B cell (primary cell): ENCODE data around the gene MAP2K3. TPM values are rescaled to one million over a fixed set of nuclear protein-coding genes. Genes with fewer than 3 reads are reported as not detected.

Source experiments
- ATAC-seq: fragments of 200-7000 bp; cut with Tn5 transposase; one replicate; pipeline ENCODE4 v1.10.0; 2021; ENCODE audit warnings: low read depth, mild to moderate bottlenecking, moderate number of reproducible peaks, moderate library complexity
- CTCF ChIA-PET: fragments of 350-600 bp; sonication (Branson Sonifier 250); formaldehyde crosslinking; loops from one replicate; lab custom pipeline; 2021; ENCODE audit warnings: antibody characterized with exemption, inconsistent platforms; lab: Charles Lee
- POLR2A ChIA-PET: fragments of 350-600 bp; sonication (Branson Sonifier 250); formaldehyde crosslinking; loops from one replicate; lab custom pipeline; 2021; ENCODE audit warnings: antibody characterized with exemption; lab: Charles Lee
- DNase-seq: peaks from one replicate; pipeline ENCODE4 v3.0.0; 2013
- H2AFZ ChIP-seq: 2 replicates; pipeline ENCODE4 v1.6.1; 2012; ENCODE audit warnings: mild to moderate bottlenecking, low read depth, low read length; ENCODE audit not compliant: insufficient read depth, poor library complexity, severe bottlenecking
- H3K27ac ChIP-seq, 2 donors: 1 replicate in 1 of 2; 2 replicates in 1 of 2; pipeline ENCODE4 v1.5.1; 2012 to 2013; ENCODE audit warnings: low read length in 2 of 2, mild to moderate bottlenecking in 2 of 2, moderate library complexity in 1 of 2
- H3K27me3 ChIP-seq, 4 experiments: fragments of 200-600 bp in 1 of 4; sonication (generic) in 1 of 4; replicated peaks in 1 of 4; 1 replicate in 2 of 4; 2 replicates in 2 of 4; pipeline versions ENCODE4 v1.6.1 to v1.7.0; 2013 to 2016; ENCODE audit warnings: low read length in 3 of 4, mild to moderate bottlenecking in 2 of 4, mixed read lengths in 1 of 4, moderate library complexity in 1 of 4; ENCODE audit not compliant: insufficient read depth in 4 of 4, control insufficient read depth in 3 of 4; ENCODE audit errors: control extremely low read depth in 1 of 4
- H3K36me3 ChIP-seq, 2 experiments: replicated peaks in 1 of 2; 1 replicate in 1 of 2; 2 replicates in 1 of 2; pipeline versions ENCODE4 v1.6.1 to v1.7.1; 2013; ENCODE audit warnings: low read length in 1 of 2; ENCODE audit not compliant: insufficient read depth in 2 of 2, control insufficient read depth in 1 of 2; ENCODE audit errors: control extremely low read depth in 1 of 2, extremely low read depth in 1 of 2
- H3K4me1 ChIP-seq, 2 donors: fragments of 200-600 bp in 1 of 2; sonication (generic) in 1 of 2; 1 replicate in 1 of 2; 2 replicates in 1 of 2; pipeline versions ENCODE4 v1.5.1 to v1.6.1; 2013 to 2017; ENCODE audit warnings: low read length in 2 of 2; ENCODE audit not compliant: control insufficient read depth in 2 of 2, insufficient read depth in 2 of 2
- H3K4me2 ChIP-seq: replicated peaks from 2 replicates; pipeline ENCODE3; 2012; ENCODE audit warnings: mild to moderate bottlenecking, low read depth, low read length; ENCODE audit not compliant: poor library complexity, severe bottlenecking
- H3K4me3 ChIP-seq, 5 experiments: fragments of 200-600 bp in 1 of 5; sonication (generic) in 1 of 5; 1 replicate in 3 of 5; 2 replicates in 2 of 5; pipeline versions ENCODE4 v1.5.1 to v1.7.0; 2011 to 2016; ENCODE audit warnings: low read length in 4 of 5, mild to moderate bottlenecking in 4 of 5, low read depth in 2 of 5, control low read depth in 1 of 5, moderate library complexity in 1 of 5; ENCODE audit not compliant: insufficient read depth in 1 of 5; ENCODE audit errors: control extremely low read depth in 1 of 5, extremely low read depth in 1 of 5
- H3K79me2 ChIP-seq: fragments of 200-600 bp; sonication (generic); one replicate; pipeline ENCODE4 v1.6.0; 2016; ENCODE audit warnings: low read length; ENCODE audit not compliant: control insufficient read depth, insufficient read depth
- H3K9ac ChIP-seq: fragments of 200-600 bp; sonication (generic); 2 replicates; pipeline ENCODE4 v1.6.1; 2017; ENCODE audit warnings: mild to moderate bottlenecking, low read length, moderate library complexity
- H3K9me3 ChIP-seq, 3 donors: one replicate each; pipeline versions ENCODE4 v1.6.1 to v1.7.1; 2013; ENCODE audit warnings: low read length in 2 of 3; ENCODE audit not compliant: control insufficient read depth in 2 of 3, insufficient read depth in 1 of 3; ENCODE audit errors: control extremely low read depth in 1 of 3
- H4K20me1 ChIP-seq: 2 replicates; pipeline ENCODE4 v1.6.0; 2012; ENCODE audit warnings: mild to moderate bottlenecking, low read length; ENCODE audit not compliant: insufficient read depth, control insufficient read depth, poor library complexity, severe bottlenecking
- H3K27ac Mint-ChIP-seq: one replicate; pipeline ENCODE4 v1.8.0; 2021; ENCODE audit warnings: mixed read lengths
- H3K27me3 Mint-ChIP-seq: one replicate; pipeline ENCODE4 v1.8.0; 2021; ENCODE audit warnings: mixed read lengths
- H3K4me1 Mint-ChIP-seq: one replicate; pipeline ENCODE4 v1.8.0; 2021; ENCODE audit warnings: mixed read lengths
- H3K4me3 Mint-ChIP-seq: one replicate; pipeline ENCODE4 v1.8.0; 2021; ENCODE audit warnings: mixed read lengths
- H3K9me3 Mint-ChIP-seq: one replicate; pipeline ENCODE4 v1.8.0; 2022; ENCODE audit warnings: mixed read lengths; ENCODE audit not compliant: insufficient read depth
- EZH2 ChIP-seq: IDR thresholded peaks from 2 replicates; pipeline ENCODE4 v1.6.1; 2012; ENCODE audit warnings: borderline replicate concordance, low read depth, mild to moderate bottlenecking, moderate library complexity, low read length; ENCODE audit not compliant: insufficient read depth, poor library complexity, severe bottlenecking
- WGBS: methylation state at CpG from one replicate; pipeline ENCODE4 v1.1.5; 2013; ENCODE audit warnings: missing lambda C conversion rate; ENCODE audit not compliant: insufficient coverage; 5-methylcytosine and 5-hydroxymethylcytosine counted together
- intact Hi-C: fragments of 100-400 bp; cut with micrococcal nuclease; formaldehyde crosslinking; loops from one replicate; pipeline ENCODE4 v1.10.0; 2022
- polyA plus RNA-seq: library from polyadenylated mRNA; depleted of rRNA; stranded (reverse); fragments of >200 nt; gene quantifications from 2 replicates; pipeline ENCODE4 v1.2.3, GENCODE V29; 2012
- total RNA-seq, 2 donors: library from RNA; stranded (reverse); fragments of 120-200 nt in 1 of 2; gene quantifications; 1 replicate in 1 of 2; 2 replicates in 1 of 2; pipeline versions ENCODE4 v1.2.3 to v1.2.4, GENCODE V29; 2013 to 2022
- TF ChIP-seq, protein P1 (sequence below): fragments of 200-600 bp; IDR thresholded peaks from one replicate; pipeline ENCODE4 v1.8.0; 2022; ENCODE audit warnings: antibody characterized with exemption, mild to moderate bottlenecking

MAP2K3 gene
- total and polyA plus RNA-seq, 2 donors (not counting 1 experiment from before 2014, with no cell fraction given), result 61.0 to 118 TPM

DNA sequence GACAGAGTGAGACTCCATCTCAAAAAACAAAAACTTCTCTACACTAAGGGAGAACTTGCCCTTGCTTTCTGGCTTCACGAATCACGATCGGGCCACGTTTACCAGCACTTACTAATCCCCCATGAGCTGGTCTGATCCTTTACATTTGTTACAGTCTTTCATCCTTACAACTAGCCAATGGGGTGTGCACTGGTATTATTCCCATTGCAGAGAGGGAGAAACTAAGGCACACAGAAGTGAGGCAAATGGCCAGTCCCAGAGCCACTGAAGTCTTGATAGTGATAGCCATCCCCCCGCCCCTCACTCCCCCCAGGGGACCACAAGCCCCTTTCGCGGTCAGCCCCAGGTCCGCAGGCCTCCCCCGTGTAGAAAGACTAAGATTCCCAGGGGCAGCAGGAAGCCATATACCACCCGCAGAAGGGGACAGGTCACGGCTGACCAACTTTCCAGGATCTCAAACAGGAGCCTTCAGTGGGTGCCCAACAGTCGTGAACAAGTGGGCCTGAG, 32.2 kb upstream of the MAP2K3 start:
- Histone ChIP-seq H3K27me3 (no peaks in the 10 kb centered on the region), H3K79me2 (no peaks in the 10 kb centered on the region), H3K4me1 (peaks cover 11 to 24% of the 10 kb centered on the region in 2 donors), H3K4me2 (peak overlapping the region; percentile 88), H3K4me3 (peak overlapping the region; percentile 35 to 90 (median 60)), H3K9ac (peak overlapping the region; percentile 43), H3K27ac (no peak overlapping the region), H3K36me3 (no peaks in the 10 kb centered on the region), H2AFZ (peak overlapping the region; percentile 46), H4K20me1 (no peaks in the 10 kb centered on the region), H3K9me3 (no peaks in the 10 kb centered on the region)
- peak; percentile 31 for DNase-seq
- H3K27ac Mint-ChIP-seq, result peak overlapping the region; percentile 22
- ATAC-seq, result no peak
- H3K9me3 Mint-ChIP-seq, result no peaks in the 10 kb centered on the region
- peak overlapping the region; percentile 84 for H3K4me3 Mint-ChIP-seq
- WGBS, result 25% methylated on average over 12 of the region's 12 CpGs
- POLR2A ChIA-PET, result interaction anchor here (1.5 to 2.4 kb wide), 2 partner anchors 36 to 199 kb away, joined by 3 to 9 read pairs; no protein-coding TSS in a partner anchor
- intact Hi-C loops, result loop anchor here (2.0 kb wide), 1 partner anchor 70 kb away; no protein-coding TSS in a partner anchor
- H3K27me3 Mint-ChIP-seq, result no peaks in the 10 kb centered on the region
- CTCF ChIA-PET, result interaction anchor here (1.0 to 1.6 kb wide), 7 partner anchors 23 to 261 kb away, joined by 3 to 4 read pairs (median 3); no protein-coding TSS in a partner anchor
- TF ChIP-seq, protein P1, sequence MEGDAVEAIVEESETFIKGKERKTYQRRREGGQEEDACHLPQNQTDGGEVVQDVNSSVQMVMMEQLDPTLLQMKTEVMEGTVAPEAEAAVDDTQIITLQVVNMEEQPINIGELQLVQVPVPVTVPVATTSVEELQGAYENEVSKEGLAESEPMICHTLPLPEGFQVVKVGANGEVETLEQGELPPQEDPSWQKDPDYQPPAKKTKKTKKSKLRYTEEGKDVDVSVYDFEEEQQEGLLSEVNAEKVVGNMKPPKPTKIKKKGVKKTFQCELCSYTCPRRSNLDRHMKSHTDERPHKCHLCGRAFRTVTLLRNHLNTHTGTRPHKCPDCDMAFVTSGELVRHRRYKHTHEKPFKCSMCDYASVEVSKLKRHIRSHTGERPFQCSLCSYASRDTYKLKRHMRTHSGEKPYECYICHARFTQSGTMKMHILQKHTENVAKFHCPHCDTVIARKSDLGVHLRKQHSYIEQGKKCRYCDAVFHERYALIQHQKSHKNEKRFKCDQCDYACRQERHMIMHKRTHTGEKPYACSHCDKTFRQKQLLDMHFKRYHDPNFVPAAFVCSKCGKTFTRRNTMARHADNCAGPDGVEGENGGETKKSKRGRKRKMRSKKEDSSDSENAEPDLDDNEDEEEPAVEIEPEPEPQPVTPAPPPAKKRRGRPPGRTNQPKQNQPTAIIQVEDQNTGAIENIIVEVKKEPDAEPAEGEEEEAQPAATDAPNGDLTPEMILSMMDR, result no peak
- H3K4me1 Mint-ChIP-seq, result peaks cover 22% of the 10 kb centered on the region

DNA sequence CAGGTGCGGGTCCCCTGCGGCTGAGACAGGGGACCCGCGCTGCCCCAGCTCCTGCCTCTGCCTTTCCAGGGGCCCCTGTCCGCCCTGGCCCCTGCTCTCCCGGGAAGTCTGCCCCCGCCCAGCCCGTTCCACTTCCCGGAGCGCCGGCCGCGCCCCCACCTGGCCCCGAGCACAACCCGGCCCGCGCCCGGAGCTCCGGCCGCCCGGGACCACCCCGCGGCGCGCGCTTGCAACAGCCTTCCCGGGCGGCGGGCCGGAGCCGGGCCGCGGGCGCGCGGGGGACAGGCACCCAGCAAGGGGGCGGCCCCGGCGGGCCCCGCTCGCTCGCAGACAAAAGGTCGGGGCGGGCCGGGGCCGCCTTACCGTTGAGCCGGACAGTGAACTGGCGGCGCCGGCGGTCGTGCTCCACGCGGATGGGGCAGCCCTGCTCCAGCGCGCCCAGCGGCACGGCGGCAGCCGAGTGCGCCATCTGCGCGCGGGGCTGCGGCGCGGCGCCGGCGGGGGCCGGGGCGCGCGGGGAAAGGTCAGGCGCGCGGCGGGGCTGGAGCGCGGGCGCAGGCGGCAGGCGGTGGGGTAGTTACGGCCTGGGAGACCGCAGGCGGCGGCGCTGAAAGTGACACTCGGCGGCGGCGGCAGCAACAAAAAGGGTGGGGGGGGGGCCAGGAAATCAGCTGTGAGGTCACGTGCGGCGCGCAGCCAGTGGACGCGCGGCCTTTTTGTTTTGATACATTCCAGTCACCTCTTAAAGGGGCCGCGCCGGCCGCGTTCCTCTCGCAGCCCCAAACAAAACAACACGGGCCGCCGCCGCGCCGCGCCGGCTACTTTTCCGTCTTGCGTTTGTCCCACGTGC, 31.5 kb upstream of the MAP2K3 start, which contains the start of gene NATD1:
TSS of gene NATD1 (minus strand) at position 615 of the 850 bp plus-strand sequence. CDS start at position 469, 146 bp downstream.
- Histone ChIP-seq H3K27ac (peak within 1 kb of the TSS; percentile 5 to 70), H3K9me3 (no peaks in the 10 kb centered on the region), H3K79me2 (no peaks in the 10 kb centered on the region), H3K4me2 (peak within 1 kb of the TSS; percentile 99), H3K36me3 (no peaks in the 10 kb centered on the region), H4K20me1 (no peaks in the 10 kb centered on the region), H3K9ac (peak within 1 kb of the TSS; percentile 78), H3K4me1 (peaks cover 11 to 24% of the 10 kb centered on the region in 2 donors), H2AFZ (peak within 1 kb of the TSS; percentile 87), H3K4me3 (peak within 1 kb of the TSS; percentile 35 to 90 (median 61)), H3K27me3 (no peaks in the 10 kb centered on the region)
- H3K4me3 Mint-ChIP-seq, result peak within 1 kb of the TSS; percentile 89
- under 1% methylated on average over 117 of the region's 117 CpGs for WGBS
- ATAC-seq, result peak; percentile 79
- POLR2A ChIA-PET, result interaction anchor here (1.0 to 2.4 kb wide), 4 partner anchors 23 to 200 kb away, joined by 3 to 10 read pairs (median 6); partner anchors contain the start of gene TMEM11
- H3K27ac Mint-ChIP-seq, result peak within 1 kb of the TSS; percentile 88
- CTCF ChIA-PET, result interaction anchor here (1.0 to 1.8 kb wide), 9 partner anchors 22 to 260 kb away, joined by 3 to 5 read pairs (median 3); no protein-coding TSS in a partner anchor
- no peaks in the 10 kb centered on the region for H3K9me3 Mint-ChIP-seq
- H3K4me1 Mint-ChIP-seq, result peaks cover 22% of the 10 kb centered on the region
- H3K27me3 Mint-ChIP-seq, result peaks cover 5% of the 10 kb centered on the region
- intact Hi-C loops, result loop anchor here (1.0 to 2.0 kb wide), 5 partner anchors 22 to 127 kb away; partner anchors contain the start of genes DHRS7B and TMEM11
- TF ChIP-seq, protein P1, result no peak
- no peak for TF ChIP-seq EZH2
- peak; percentile 90 for DNase-seq
